Endodermal cell (in vitro differentiated cells): ENCODE measurements around the gene C1orf21. TPM values are rescaled to one million over a fixed set of nuclear protein-coding genes. Genes with fewer than 3 reads are reported as not detected.

Source experiments
- DNase-seq: peaks from one replicate; pipeline ENCODE4 v3.0.0-alpha.2; 2017
- H3K27ac ChIP-seq: 2 replicates; pipeline ENCODE4 v1.5.1; 2013; ENCODE audit warnings: mild to moderate bottlenecking, low read depth, low read length, moderate library complexity
- H3K27me3 ChIP-seq: 2 replicates; pipeline ENCODE4 v1.6.1; 2013; ENCODE audit warnings: mild to moderate bottlenecking, low read length, moderate library complexity; ENCODE audit not compliant: insufficient read depth, control insufficient read depth, poor library complexity, severe bottlenecking
- H3K36me3 ChIP-seq: 2 replicates; pipeline ENCODE4 v1.7.0; 2013; ENCODE audit warnings: mild to moderate bottlenecking, low read length, moderate library complexity; ENCODE audit not compliant: control insufficient read depth, insufficient read depth
- H3K4me1 ChIP-seq: one replicate; pipeline ENCODE4 v1.7.0; 2013; ENCODE audit warnings: low read length; ENCODE audit not compliant: control insufficient read depth, insufficient read depth
- H3K4me3 ChIP-seq: 2 replicates; pipeline ENCODE4 v1.5.1; 2013; ENCODE audit warnings: mild to moderate bottlenecking, low read length, moderate library complexity
- H3K9ac ChIP-seq: 2 replicates; pipeline ENCODE4 v1.6.1; 2013; ENCODE audit warnings: mild to moderate bottlenecking, low read length, moderate library complexity; ENCODE audit not compliant: poor library complexity, severe bottlenecking; ENCODE audit errors: extremely low read depth
- H3K9me3 ChIP-seq: 2 replicates; pipeline ENCODE4 v1.6.1; 2013; ENCODE audit warnings: mild to moderate bottlenecking, low read length, moderate library complexity; ENCODE audit not compliant: control insufficient read depth
- H3K27ac Mint-ChIP-seq: 2 replicates; pipeline ENCODE4 v1.8.0; 2020; ENCODE audit warnings: mixed read lengths
- H3K27me3 Mint-ChIP-seq: 2 replicates; pipeline ENCODE4 v1.8.0; 2021; ENCODE audit warnings: mild to moderate bottlenecking, mixed read lengths; ENCODE audit not compliant: insufficient read depth
- H3K36me3 Mint-ChIP-seq: 2 replicates; pipeline ENCODE4 v1.8.0; 2020; ENCODE audit warnings: low read depth, mixed read lengths
- H3K4me1 Mint-ChIP-seq: 2 replicates; pipeline ENCODE4 v1.8.0; 2020; ENCODE audit warnings: mixed read lengths
- H3K4me3 Mint-ChIP-seq: 2 replicates; pipeline ENCODE4 v1.8.0; 2020; ENCODE audit warnings: mild to moderate bottlenecking, moderate library complexity, mixed read lengths
- H3K9me3 Mint-ChIP-seq: 2 replicates; pipeline ENCODE4 v1.8.0; 2020; ENCODE audit warnings: mild to moderate bottlenecking, mixed read lengths
- CTCF ChIP-seq: fragments of 200-600 bp; sonication (generic); conservative IDR thresholded peaks from 2 replicates; pipeline ENCODE4 v1.5.0; 2021; ENCODE audit warnings: antibody characterized with exemption, mild to moderate bottlenecking
- WGBS, 2 experiments: methylation state at CpG; one replicate each; pipeline versions ENCODE4 v1.1.5 to v1.1.7; 2013; ENCODE audit warnings: missing lambda C conversion rate in 2 of 2, mixed read lengths in 1 of 2; ENCODE audit not compliant: insufficient coverage in 1 of 2, insufficient read length in 1 of 2; 5-methylcytosine and 5-hydroxymethylcytosine counted together
- total RNA-seq, 2 donors: library from RNA; stranded (reverse); fragmentation: NEBNext Ultra II Directional in 1 of 2; extraction: Animal tissue kit (Norgen Biotek cat#: 25700) in 1 of 2; gene quantifications; 2 replicates in 1 of 2; 3 replicates in 1 of 2; pipeline ENCODE4 v1.2.1, GENCODE V29; 2021

C1orf21 gene
- total RNA-seq, 2 donors from 2014 or later: 9.1 to 10.2 TPM

DNA sequence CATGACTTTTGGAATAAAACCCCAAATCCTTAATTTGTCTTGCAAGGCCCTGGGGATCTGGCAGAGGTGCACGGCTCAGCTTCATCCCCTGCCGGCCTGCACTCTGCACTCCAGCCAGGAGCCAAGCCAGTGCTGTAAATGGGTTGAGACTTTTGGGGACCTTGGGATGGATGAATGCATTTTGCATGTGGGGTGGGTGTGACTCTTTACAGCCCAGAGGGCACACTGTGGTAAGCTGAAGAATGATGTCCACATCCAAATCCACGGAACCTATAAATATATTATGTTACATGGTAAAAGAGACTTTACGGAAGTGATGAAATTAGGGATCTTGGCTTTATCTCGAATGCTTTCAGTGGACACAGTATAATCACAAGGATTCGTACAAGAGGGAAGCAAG, 190.0 kb downstream of the C1orf21 start:
- no peak overlapping the region for H3K27ac Mint-ChIP-seq
- H3K36me3 ChIP-seq: peaks cover 3% of the 10 kb centered on the region
- H3K4me3 ChIP-seq: no peak overlapping the region
- peaks cover 3% of the 10 kb centered on the region for H3K4me1 ChIP-seq
- peaks cover 27% of the 10 kb centered on the region for H3K9me3 ChIP-seq
- DNase-seq: no peak
- peaks cover 17% of the 10 kb centered on the region for H3K9me3 Mint-ChIP-seq
- no peaks in the 10 kb centered on the region for H3K27me3 Mint-ChIP-seq
- no peak overlapping the region for H3K9ac ChIP-seq
- peaks cover 10% of the 10 kb centered on the region for H3K36me3 Mint-ChIP-seq
- no peak overlapping the region for H3K4me3 Mint-ChIP-seq
- WGBS, 2 experiments: 94 to 98% methylated on average over 3 to 6 of the region's 6 CpGs
- no peaks in the 10 kb centered on the region for H3K27me3 ChIP-seq
- TF ChIP-seq CTCF: no peak
- H3K4me1 Mint-ChIP-seq: peaks cover 15% of the 10 kb centered on the region
- no peak overlapping the region for H3K27ac ChIP-seq

GRCh38 chr1:184577319-184577718, 190.5 kb downstream of the C1orf21 start:
- no peak for TF ChIP-seq CTCF
- H3K4me3 ChIP-seq: no peak overlapping the region
- H3K27me3 ChIP-seq: no peaks in the 10 kb centered on the region
- peaks cover 27% of the 10 kb centered on the region for H3K9me3 ChIP-seq
- no peak for DNase-seq
- no peak overlapping the region for H3K27ac ChIP-seq
- peaks cover 3% of the 10 kb centered on the region for H3K36me3 ChIP-seq
- no peaks in the 10 kb centered on the region for H3K27me3 Mint-ChIP-seq
- peaks cover 17% of the 10 kb centered on the region for H3K9me3 Mint-ChIP-seq
- no peak overlapping the region for H3K27ac Mint-ChIP-seq
- no peak overlapping the region for H3K9ac ChIP-seq
- H3K4me3 Mint-ChIP-seq: no peak overlapping the region
- 97 to 98% methylated on average over 6 of the region's 6 CpGs for WGBS, 2 experiments
- peaks cover 10% of the 10 kb centered on the region for H3K36me3 Mint-ChIP-seq
- H3K4me1 ChIP-seq: peaks cover 3% of the 10 kb centered on the region
- H3K4me1 Mint-ChIP-seq: peaks cover 20% of the 10 kb centered on the region

DNA sequence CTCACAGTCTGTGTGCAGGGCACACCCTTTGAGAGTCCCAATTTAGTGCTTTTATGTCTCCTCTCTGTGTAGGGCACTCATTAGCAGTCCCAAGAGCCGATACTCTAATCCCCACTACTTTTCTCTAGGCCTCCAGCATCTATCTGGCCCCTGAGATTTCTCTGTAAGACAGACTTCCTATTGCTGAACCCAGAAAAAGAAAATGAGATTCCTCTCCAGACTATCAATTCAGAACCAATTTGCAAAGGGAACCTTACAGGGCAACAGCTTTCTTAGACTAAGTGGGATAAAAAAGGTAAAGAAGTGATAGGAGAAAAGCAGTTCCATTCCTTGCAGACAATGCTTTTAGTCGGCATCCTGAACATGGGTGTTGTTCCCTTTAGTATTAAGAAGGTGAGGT, 195.6 kb downstream of the C1orf21 start:
- H3K36me3 Mint-ChIP-seq: peaks cover 10% of the 10 kb centered on the region
- TF ChIP-seq CTCF: no peak
- H3K27me3 ChIP-seq: no peaks in the 10 kb centered on the region
- H3K27me3 Mint-ChIP-seq: no peaks in the 10 kb centered on the region
- WGBS, 2 experiments: 30 to 56% methylated on average over 1 to 2 of the region's 2 CpGs
- no peak for DNase-seq
- peak overlapping the region; percentile 10 for H3K4me3 ChIP-seq
- H3K4me3 Mint-ChIP-seq: no peak overlapping the region
- peaks cover 18% of the 10 kb centered on the region for H3K9me3 Mint-ChIP-seq
- H3K27ac Mint-ChIP-seq: peak overlapping the region; percentile 69
- peak overlapping the region; percentile 28 for H3K9ac ChIP-seq
- H3K4me1 Mint-ChIP-seq: peaks cover 25% of the 10 kb centered on the region
- H3K36me3 ChIP-seq: no peaks in the 10 kb centered on the region
- H3K4me1 ChIP-seq: peaks cover 3% of the 10 kb centered on the region
- peak overlapping the region; percentile 18 for H3K27ac ChIP-seq
- H3K9me3 ChIP-seq: peaks cover 34% of the 10 kb centered on the region
